Raji (cell line): Measurements from ENCODE around the gene ZACN.

Experiments used
- POLR2A ChIP-seq: IDR thresholded peaks from 2 replicates; pipeline ENCODE4 v1.6.1; 2011; ENCODE audit warnings: low read depth, low read length, control low read depth; ENCODE audit not compliant: insufficient read depth

ZACN gene

GRCh38 chr17:76131692-76132573, 53.0 kb downstream of the ZACN start:
- no peak for TF ChIP-seq POLR2A
